Measurements from ENCODE around the gene GPR139.
A peak's percentile ranks its signal among the peaks of the same experiment; 100 is the strongest.

Gene GPR139

DNA sequence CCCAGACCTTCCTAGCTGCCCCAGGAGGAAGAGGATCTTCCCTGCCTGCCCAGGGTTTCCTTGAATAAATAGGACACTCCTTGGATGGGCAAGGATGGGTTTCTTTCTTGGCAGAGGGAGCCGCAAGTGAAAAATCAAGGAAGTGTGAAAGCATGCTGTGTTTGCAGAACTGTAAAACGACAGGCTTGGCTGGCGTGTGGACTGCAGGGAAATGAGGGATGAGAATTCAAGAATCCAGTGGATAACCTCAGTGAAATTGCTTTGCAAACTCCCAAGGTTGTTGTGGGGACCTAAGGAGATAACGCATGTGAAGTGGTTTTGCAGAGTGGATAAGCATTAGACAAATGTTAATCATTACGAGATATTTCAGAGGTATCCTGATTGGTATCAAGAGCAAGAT lies 20.4 kb downstream of the GPR139 start:
- no peak for DNase-seq (ENCODE audit: low spot score)

DNA sequence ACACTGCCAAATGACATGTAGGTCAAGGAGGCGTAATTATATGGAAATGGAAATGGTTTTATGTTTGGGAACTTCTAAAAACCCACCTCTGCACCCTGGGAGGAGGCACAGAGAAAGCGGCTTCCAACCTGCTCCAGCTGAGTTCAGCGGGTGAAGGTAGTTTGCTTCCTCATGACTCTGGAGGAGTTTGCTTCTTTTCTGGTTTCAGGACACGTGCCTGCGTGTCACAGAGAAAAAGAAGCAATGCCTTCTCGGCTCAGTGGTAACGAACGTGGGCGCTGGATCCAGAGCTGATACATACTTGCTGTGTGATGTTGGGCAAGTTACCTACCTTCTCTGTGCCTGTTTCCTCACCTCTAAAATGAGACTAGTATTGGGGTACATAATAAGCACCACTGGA lies 22.1 kb downstream of the GPR139 start:
- DNase-seq (ENCODE audit: low spot score), result no peak

DNA sequence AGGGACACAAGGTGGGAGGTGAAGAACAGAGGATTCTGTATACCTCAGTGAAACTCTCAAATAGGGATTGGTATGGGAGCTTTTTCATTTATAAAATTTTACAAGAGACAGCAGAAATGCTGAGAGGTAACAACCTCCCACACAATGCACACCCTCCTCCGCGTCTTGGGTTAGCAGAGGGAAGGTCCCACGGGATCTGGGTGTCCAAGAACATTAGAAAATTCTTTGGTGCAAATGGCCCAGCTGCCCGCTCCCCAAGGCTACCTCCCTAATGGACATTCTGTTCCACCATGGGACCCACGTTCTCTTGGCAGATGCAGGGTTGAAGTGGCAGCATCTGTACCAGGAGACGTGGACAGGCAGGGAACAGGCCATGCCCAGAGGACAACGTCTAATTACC lies 22.5 kb downstream of the GPR139 start:
- no peak for DNase-seq (ENCODE audit: low spot score)

DNA sequence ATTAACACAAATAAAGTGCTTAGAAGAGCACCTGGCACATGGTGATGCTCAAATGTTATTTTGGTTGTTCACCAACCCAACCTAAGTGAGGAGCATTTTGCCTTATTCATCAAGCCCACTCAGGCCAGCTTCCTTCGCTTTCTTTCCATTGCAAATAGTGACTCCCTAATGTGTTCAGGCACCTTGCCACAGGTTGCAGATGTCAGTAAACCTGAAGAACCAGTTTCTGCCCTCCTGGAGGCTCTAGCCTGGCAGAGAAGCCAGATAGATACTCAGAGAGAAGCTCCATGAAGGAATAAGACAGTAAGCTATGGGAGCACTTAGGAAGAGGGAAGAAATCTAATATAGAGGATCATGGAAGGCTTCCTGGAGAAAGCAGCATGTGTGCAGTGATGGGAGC lies 23.9 kb downstream of the GPR139 start:
- no peak for DNase-seq (ENCODE audit: low spot score)

DNA sequence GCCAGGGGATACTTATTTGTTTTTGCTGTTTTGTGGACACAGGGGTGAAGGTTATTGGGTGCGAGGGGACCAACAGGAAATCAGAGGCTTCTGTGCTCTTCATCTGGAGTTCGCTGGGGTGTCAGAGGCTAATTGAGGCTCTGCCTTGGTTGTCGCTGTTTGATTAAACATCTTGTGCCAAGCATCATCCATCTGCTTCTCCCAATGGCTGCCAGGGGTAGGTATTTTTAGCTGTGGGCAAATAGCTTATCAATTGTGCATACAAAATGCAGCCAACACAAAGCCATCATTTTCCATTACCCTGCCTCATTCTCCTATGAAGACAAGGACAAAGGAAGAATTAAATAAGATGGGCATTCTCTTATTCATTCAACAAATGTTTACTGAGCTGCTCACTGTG lies 27.8 kb downstream of the GPR139 start:
- no peak for DNase-seq (ENCODE audit: low spot score)

DNA sequence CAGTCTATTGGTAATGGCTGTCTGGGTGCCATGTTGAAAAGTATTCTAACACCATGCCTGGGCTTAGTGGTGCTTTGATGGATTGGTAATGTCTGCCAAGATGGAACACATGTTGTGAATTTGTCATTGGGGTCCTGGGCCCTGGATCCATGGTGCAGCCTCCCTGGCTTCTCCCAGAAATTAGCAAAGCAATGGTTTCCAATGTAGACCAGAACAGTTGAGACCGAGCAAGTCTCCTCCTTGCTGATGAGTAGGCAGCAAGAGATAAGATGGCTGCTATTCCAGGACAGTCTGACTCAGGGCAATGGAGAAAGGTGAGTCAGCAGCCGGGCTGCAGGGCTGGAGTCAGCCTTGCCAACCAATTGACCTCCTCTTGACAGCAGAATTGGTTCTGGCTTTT lies 30.8 kb downstream of the GPR139 start:
- DNase-seq (ENCODE audit: low spot score), result no peak

DNA sequence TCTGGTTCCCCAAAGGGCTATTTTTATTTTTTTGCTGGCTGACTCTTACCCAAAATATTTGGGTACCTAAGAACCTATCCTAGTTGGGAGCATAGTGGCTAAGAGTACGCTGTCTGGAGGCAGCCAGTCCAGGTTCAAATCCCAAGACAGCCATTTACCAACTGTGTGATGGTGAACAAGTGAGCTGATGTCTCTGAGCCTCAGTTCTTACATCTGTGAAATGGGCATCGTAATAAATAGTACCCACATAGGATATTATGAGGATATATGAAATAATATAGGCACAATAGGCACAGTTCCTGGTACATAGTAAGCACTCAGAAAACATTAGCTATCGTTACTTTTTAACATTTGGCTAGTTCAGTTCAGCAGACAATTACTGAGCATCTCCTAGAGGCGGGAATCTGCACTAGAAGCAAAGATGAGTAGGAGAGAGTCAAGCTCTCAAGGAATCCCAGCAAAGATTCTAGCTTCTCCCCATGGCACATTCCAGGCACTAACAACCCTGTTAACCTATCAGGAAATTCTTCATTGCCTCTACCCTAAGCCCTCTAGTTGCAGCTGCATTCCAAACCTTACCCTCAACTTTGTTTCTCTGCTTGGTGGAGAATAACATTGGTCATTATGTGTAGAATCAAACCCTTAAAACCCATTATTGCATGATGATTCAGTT lies 31.6 kb downstream of the GPR139 start:
- DNase-seq (ENCODE audit: low spot score), result no peak

DNA sequence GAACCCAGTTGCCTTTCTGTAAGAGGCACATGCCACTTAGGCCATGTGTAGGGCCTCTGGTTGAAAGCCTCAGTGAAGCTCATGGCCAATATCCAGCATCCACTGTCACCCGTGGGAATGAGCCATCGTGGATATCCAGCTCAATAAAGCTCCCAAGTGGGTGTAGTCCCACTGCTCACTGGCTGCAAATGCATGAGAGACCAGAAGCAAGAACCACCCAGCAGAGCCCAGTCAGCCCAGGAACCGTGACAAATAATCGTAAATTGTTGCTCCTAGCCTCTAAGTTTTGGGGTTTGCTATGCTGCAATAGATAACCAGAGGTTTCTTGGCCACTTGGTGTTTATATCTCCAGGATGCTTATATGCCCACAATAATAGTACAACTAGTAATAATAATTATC lies 33.7 kb downstream of the GPR139 start:
- no peak for DNase-seq (ENCODE audit: low spot score)

DNA sequence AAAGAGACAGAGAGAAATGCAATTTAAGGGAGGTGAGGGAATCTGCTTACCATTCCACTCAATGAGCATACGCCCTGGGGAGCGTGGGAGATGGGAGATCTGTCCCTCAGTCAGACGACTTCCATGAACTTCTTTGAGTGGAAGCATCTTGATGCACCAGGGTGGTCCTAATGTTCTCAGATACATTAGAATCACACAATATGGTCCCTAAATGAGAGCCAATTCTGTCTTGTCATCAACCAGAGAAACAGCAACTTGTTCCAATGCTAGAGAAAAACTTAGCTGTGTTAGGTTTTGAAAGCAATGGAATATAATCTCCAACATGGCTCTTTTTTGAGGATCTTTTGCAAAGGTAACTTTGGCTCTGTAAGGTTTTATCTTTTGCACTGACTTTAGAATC lies 44.1 kb downstream of the GPR139 start:
- DNase-seq (ENCODE audit: low spot score), result no peak

DNA sequence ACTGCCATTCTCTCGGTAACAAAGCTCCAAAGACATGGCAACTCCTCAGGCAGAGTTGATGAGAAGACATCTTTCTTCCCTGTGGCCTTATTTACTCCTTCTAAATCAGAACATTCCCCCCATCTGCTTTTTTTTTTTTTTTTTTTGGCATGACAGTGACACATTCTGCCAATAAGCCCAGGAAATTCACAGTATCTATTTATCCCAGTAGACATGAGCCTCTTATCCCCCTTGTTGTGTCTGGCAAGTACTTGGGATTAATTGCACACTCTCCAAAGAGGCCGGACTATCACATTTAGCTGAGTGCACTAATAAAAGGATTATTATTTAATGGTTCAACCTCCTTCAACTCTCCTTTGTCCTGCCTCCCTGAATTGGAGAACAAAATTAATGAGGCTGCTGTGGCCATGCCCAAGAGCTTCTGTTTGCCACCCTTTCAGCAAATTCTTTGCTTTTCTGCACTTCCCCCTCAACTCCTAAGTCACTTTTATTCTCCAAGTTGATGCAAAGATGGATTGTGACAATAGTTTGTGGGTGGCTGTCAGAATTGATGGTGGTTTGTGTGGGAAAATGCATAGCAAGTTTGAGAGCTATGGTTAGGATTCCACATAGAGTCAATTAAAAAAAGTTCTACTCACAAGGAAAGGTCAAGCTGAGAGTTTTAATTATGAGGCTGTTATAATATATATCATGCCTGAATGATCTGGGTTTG lies 47.2 kb downstream of the GPR139 start:
- no peak for DNase-seq (ENCODE audit: low spot score)

DNA sequence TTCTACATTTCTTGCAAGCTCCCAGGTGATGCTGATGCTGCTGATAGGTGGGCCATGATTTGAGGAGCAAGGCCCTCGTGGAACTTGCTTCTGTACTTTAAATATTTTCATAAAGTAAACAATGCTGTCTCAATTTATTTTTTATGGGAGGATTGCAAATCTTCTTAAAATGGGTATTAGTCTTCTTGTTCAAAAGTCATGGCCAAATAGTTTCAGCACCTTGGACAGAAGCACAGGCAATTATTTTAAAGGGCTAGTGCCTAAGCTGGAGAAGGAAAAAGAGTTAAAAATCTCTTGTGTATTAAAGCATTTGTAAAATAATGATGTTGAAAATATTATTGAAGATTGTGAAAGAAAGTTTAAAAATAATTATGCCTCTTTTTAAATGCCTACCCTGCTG lies 50.5 kb downstream of the GPR139 start:
- peak; percentile 24 for DNase-seq (ENCODE audit: low spot score)

DNA sequence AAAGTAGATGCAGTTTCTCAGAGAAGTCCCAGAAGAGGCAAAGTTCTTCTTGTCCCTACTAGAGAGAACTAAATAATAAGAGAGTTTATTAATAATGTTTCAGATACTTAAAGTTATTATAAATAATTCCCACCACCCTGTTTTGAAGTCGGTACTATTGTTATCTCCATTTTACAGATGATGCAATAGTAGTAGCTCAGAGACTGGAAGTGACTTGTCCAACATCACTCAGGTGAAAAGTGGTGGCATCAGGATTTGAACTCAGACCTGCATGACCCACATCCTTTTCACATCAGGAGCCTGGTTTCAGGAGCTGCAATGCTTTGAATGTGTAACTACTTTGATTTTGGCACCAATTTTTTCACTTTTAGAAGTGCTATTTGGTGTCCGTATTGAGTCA lies 52.7 kb downstream of the GPR139 start:
- no peak for DNase-seq (ENCODE audit: low spot score)

DNA sequence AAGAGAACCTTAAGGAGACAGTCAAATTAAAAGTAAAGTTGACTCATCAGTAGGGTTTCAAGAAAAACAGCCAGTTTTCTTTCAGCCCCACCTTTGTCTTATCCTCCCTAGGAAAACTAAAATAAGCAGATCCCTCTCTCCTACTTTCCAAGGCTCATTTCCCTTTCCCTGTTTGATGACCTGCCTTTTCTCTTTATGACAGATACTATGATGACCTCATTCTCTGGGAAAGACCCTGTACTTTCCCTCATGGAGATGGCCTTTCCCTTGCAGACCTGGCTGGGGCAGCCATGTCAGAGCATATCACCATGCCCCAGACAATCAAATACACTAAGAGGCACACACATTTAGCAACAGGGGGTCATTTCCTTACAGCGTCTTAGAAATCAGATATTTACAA lies 53.6 kb downstream of the GPR139 start:
- no peak for DNase-seq (ENCODE audit: low spot score)

DNA sequence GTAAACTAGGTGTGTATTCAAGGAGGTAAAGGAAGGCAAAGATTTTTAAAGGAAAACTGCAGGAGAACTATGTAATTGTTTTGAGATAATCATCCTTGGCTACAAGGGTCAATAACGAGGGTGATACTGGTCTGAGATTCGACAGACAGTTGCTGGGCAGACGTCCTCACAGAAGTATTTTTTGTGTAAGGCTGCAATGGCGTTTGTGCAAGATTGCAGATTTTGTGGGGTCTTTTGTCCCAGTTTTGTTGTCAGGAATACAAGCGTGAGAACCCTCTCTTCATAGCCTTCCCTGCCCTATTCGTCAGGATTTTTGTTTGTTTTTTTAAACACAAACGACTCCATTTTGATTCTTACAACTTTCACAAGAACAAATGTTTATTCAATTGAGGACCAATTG lies 57.5 kb downstream of the GPR139 start:
- no peak for DNase-seq (ENCODE audit: low spot score)

DNA sequence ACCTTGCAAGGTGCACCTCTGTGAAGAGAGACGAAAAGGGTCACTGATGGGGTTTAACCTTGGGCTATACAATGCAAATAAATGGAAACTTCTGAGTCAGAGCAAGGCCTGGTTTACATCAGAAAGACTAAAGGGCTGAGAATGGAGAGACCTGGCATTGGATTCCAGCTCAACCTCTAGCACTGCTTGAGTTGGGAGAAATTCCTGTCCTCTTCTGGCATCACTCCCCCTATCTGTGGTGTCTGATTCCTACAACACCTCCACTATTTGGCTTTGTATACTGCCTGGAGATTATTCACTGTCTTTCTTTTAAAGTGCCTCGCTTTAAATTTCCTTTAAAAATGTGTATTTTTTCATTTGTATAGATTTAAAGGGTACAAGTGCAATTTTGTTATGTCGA lies 68.8 kb downstream of the GPR139 start:
- DNase-seq (ENCODE audit: low spot score), result peak; percentile 62

DNA sequence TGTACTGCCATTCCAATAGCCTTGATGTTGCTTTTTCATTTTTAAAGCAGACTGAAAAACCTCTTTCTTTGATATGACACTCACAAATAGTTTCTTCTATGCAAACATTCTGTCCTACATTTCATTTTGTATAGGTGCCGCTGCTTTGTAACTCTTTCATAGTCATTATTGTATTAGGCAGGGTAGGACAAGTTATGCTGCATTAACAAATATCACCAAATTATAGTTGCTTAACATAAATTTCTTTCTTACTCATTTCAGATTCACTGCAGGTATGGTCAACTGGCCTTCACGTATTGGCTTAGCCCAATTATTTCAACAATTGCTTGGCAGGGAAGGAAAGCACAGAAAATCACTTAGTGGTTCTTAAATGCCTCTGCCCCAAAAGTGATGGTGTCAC lies 70.8 kb downstream of the GPR139 start:
- no peak for DNase-seq (ENCODE audit: low spot score)

DNA sequence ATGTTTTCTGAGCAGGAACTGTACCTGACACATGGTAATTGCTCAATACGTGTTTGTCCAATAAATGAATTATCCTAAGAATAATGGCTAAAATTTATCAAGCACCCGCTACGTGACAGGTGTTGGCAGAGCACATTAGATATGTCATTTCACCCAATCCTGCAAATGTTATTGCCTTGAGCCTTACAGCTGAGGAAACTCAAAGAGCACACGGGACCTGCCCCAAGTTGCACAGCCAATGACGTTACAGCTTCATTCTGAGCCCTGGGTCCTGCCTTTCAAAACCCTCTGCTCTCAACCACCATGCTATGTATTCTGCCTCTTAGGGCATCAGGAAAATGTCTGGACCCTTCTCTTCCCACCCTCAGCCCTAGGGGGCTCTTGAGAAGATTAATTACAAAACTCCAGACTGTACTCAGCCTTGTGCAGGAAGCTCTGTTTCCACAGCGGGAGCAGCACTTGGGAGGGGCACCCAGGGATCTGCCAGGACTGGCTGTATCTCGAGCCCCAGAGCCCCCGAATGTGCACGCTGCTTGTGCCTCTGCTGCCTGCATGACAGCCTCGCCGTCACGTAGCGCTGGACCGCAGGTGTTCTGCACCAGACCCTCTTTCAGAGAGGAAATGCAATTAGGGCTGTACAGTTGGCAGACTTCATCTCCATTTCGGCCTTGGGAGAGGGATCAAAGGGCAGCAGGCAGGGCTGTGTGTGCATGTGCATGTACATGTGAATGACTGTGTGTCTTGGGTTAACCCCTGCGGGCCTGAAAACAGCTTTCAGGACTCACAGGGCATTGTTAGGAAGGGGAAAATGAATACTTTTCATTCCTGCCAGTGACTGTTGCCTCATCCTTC lies 71.6 kb downstream of the GPR139 start:
- DNase-seq (ENCODE audit: low spot score), result no peak

DNA sequence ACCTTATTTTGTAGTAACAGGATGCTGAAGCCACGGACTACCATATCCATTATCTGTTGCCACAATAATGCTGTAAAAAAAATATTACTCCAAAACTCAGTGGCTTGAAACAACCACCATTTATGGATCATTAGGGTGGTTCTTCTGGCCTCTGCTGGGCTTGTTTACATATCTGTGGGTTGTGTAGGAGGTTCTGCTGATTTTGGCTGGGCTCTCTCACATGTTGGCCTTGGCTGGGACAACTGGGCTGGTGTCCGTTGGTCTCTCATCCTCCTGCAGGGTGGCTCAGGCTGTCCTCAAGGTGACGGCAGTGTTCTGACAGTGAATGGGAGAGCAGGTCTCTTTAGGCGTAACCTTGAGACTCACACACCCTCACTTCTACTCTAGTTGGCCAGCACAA lies 76.0 kb downstream of the GPR139 start:
- no peak for DNase-seq (ENCODE audit: low spot score)

DNA sequence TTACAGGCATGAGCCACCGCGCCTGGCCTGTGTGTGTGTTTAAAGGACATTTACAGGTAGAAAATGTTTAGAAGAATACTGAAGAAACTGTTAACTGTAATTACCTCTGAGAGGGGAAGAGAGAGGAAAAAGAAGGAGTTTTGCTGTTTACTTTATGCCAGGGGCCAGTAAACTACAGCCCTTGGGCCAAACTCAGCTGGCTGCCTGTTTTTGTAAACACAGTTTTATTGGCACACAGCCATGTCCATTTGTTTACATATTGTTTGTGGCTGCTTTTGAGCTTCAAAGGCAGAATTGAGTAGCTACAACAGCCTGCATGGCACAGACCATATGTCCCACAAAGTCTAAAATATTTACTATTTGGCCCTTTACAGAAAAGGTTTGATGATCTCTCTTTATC lies 76.4 kb downstream of the GPR139 start:
- DNase-seq (ENCODE audit: low spot score), result no peak

DNA sequence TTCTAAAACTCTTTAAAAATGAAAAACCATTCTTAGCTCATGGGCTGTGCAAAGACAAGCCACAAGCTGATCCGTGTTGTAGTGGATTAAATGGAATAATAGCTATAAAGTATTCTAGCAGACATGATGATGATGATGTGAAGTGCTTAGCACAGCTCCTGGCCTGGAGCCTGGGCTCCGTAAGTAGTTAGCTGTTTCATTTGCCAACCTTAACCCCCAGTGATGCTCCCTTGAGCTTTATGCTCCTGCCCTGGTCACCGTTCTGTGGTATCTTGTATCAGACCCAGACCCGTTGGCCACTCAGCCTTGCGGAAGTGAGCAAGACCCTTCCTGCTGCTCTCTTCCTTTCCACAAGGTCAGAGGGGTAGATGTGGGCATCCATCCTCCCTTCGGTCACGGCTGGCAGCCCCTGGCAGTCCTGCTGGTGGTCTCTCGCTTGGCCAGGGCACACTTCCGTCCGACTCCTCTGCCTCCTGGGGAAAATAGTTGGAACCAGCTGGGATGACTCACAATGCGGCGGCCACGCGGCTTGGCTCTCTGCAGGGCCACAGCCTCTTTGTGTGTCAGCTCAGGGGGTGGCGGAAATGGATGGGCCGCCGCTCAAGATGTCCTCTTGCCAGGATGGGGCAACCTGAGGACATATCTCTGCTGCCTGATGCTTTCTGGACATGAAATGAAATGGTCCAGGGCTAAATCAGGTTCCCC lies 79.1 kb downstream of the GPR139 start:
- no peak for DNase-seq (ENCODE audit: low spot score)

DNA sequence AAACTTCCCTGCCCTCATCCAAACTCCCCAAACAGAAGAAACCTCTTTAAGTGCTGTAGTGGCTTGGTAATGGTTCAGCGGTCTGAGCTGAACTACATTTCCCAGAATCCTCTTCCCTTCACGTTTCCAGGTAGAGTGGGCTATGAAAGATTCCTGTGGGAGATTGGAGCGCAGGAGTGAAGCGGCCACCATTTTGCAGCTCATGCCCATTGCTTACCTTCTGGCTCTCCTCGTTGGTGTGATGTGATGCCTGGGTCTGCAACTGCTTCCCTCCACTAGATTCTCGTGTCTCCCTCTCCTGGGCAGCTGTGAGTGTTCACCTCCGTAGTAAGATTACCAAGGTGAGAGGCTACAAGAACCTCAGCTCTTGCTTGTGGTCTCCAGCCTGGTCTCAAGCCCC lies 82.1 kb downstream of the GPR139 start:
- peak; percentile 36 for DNase-seq (ENCODE audit: low spot score)

DNA sequence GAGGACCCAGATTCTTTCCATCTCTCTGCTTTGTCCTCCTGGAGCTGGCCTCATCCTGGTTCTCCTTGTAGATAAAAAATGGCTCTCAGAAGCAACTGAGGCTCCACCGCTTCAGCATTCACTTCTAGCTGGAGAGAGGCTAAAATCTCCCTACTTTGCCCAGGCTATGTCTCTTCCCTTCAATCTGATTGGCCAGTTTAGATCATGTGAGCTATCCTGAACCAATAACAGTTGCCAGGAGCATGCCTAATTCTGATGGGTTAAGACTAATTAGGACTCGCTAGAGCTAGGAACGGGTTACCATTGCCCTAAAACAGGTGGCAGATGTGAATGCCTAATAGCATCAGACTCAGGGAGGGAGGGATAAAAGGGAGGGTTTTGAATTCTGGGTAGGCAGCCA lies 89.6 kb downstream of the GPR139 start:
- no peak for DNase-seq (ENCODE audit: low spot score)
